ENCODE data around the gene MGAT5B.

Gene MGAT5B

DNA sequence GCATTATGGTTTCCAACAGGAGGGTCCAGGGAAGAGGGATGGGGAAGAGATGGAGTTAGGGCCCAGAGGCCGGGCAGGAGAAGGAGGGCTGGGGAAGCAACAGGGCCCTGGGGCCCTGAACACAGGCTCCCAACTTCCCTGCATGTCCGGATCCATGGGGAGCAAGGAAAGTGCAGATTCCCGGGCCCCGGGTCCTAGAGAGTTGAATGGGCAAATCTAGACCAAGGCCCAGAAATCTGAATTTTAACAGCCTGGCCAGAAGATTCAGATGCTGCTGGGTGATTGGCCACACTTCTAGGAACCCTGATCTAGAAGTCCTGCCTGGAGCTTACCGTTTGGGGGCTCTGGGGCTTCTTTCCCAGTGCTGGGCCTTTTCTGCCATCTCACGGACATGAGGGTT lies 13.2 kb downstream of the MGAT5B start:
- no peak for DNase-seq

DNA sequence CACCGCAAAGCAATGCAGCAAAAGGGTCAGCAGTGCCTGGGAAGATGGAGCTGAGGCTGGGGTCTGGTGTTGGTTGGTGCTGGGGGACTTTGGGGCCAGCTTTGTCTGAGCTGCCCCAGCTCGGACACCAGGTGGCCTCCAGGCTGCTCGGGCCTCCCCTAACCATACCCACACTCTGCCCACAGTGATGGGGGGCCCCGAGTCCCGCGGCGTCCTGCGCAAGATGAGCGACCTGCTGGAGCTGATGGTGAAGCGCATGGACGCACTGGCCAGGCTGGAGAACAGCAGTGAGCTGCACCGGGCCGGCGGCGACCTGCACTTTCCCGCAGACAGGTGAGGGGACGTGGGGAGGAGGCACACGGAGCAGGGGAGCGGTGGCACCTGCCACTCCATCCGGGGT lies 13.8 kb downstream of the MGAT5B start:
- DNase-seq = no peak

DNA sequence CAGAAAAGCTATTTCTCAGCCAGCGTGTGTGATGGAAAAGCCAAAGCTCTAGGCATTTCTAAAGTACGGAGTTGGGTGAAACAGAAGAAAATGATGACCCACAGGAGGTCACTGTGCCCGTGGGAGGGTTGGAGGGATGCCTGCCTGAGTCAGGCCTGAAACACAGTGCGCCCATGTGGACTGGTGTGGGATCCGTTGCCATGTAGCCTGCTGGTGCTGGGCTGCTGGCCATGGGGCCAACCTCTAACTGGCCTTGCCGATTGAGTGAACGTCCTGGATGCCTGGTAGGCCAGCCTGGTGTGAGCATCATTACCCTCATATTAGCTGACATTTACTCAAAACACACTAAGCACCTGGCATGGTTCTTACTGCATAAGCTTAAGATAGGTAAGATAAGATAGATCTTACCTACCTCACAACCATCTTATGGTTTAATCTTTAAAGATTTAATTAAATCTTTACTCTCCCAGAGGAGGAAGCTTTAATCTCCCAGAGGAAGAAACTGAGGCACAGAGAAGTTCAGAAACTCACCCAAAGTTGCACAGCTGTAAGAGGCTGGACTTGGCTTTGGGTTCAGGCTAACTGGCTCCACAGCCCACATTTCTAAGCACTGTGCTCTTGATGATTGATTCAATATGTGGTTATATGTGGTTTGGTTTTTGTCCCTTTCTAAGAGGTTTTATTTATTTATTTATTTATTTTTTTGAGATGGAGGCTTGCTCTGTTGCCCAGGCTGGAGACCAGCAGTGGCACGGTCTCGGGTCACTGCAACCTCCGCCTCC lies 15.7 kb downstream of the MGAT5B start:
- DNase-seq = no peak

DNA sequence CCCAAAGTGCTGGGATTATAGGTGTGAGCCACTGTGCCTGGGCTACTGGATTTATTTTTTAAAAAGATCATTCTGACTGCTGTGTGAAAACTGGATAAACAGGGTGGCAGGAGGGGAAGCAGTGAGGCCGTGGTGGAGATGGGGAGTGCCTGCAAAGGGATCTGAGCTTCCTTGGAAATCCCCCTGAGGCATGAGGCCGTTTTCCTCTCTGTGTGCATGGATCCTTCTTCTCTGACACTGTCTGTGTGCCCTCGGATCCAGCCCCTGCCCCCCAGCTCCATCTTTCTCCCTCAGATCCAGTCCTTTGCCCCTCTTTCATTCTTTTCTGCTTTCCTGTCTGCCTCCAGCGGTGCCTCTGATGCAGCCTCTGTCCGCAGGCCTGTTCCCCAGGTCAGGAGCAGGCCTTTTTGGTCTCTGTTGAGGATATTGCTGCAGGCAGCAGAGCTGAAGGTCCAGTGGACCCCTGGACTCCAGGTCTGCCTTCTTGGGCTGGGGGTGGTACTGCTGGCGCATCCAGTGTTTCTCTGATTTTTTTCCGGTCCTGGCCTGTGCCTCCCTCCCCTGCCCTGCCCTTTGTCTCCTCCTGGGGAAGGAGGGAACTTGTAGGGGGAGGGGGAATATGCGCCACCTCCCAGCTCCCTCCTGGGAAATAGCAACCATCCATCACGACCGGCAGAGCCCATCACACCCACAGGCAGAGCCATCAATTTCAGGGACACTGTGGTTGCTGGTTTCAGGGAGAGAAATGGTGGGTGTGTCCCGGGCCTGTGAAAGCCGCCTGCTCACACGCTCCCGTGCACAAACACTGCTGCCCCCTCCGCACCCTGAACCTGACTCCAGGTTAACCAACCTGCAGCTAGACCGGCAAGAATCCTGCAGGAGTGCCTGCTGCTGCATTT lies 17.0 kb downstream of the MGAT5B start:
- DNase-seq = no peak

DNA sequence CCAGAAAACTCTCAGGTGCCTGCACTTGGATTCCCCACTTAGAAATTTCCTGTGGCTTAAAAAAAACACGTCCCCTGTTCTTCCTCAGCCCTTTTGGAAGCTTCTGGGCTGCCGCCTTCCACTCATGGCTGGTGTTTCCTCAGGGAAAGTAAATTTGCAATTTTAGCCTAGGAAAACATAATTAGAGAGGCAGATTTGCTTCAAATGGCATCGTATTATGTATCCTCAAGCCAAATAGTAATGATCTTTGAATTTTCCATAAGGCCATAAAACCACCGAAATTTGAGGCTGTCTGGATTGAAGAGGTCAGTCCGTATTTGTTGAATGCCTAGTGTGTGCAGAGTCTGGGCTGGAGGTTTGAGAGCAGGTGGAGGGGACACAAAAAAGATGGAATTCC lies 17.7 kb downstream of the MGAT5B start:
- no peak for DNase-seq

DNA sequence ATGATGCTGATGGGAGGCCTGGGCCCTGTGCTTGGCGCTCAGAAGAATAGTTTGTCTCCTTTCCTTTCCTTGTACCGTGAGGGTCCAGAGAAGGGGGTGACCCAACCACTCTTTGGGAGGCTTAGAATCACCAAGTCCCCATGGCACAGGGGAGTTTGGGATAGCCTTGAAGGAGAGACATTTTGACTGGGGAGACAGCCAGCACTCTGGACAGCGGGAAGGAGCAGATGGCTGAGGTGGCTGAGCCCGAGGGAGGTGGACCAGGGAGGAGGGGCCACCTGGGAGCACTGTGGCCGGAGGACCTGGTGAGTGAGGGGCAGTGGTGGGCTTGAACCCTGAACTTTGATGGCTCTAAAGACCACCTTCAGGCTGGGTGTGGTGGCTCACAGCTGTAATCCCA lies 18.2 kb downstream of the MGAT5B start:
- DNase-seq = no peak

DNA sequence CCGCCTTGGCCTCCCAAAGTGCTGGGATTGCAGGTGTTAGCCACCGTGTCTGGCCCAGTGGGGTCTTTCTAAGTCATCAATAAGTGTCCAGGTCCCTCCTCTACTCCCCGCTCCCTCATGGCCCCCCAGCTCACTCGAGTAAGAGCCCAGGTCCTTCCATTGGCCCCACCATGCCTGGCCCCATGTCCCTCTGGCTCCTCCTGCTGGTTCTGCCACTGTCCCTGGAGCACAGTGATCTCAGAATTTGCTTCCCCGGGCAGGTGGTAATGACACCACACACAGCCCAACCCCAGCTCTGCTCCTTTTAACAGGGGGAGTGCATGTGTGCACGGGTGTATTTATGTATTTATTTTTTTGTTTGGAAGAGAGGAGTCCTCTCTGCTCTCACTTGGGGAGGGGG lies 19.6 kb downstream of the MGAT5B start:
- no peak for DNase-seq

DNA sequence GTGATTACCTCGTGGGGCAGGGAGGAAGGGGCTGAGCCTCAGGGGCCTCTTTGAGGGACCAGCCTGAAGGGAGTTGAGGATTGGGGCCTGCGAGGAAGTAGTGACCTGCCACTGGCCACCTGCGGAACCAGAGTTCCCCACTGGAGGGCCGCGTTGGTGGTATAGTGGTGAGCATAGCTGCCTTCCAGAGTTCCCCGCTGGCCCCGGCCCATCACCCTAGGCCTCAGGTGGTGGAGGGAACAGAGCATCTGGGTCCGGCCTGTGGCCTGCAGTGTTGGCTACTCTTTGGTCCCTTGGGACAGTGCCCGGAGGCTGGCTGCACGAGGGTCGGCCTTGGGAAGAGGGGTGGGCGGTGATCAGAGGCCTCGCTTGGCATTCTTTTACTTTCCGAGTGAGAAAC lies 20.5 kb downstream of the MGAT5B start:
- DNase-seq = no peak

DNA sequence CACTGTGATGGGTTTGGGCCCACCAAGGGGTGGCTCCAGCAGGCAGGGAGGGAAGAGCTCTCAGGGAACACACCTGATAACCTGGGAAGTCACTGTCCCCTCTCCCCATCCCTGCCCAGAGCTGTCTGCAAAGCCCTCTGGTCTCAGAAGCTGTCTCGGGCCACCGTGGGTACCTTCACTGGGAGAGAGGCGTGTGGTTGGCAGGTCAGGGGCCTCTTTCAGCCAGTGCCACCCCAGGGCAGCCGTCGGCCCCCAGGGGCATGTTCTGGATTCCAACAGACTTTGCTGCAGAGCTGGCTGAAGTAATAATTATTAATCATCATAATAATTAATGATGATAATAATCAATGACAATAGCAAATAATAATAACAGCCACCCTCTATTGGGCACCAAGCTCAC lies 21.1 kb downstream of the MGAT5B start:
- no peak for DNase-seq

DNA sequence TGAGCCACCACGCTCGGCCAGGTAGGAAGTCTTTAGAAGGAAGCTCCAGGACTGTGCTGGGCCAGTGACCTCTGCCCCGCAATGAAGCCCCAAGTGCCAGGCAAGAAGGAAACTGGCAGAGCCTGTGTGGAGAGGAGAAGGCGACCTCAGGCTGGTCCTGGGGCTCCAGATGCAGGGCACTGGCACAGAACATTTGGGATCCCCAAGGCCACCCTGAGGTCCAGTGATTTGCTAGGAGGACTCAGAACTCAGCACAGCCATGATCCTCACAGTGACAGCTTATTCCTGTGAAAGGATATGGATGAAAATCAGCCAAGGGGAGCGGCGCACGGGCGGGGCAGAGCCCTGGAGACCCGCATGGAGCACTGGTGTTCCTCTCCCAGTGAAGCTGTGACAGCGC lies 24.1 kb downstream of the MGAT5B start:
- DNase-seq = no peak

DNA sequence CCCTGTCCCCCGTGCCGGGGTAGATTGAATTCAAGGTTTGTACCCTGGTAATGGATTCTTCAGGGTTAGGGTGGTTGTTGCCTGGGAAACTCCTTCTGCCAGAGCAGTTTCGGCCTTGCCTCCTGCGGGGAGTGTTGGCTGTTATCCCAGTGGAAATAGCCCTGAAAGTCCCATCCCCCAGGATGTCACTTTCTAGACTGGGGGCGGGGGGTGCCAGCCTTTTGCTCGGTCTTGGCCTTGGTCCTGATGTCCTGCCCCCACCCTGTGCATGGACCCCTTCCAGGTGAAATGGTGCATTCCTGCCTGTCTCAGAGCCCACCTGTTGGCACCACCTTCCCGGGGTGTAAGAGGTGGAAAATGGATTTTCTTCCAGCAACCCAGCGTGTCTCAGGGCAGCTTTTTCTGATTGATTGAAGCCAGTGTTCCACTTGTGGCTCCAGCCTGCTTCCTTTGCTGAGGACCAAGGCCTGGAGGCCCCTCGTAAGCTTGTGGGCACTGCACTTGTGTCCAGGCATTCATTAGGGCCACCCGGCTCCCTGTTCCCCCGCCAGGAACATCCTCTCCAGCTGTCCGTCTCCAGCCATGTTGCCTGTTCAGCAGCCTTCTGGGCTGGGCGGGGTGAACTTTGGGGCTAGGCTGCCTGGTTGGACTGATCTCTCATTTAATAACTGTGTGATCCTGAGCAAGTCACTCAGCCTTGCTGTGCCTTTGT lies 25.6 kb downstream of the MGAT5B start:
- peak; percentile 66 for DNase-seq

DNA sequence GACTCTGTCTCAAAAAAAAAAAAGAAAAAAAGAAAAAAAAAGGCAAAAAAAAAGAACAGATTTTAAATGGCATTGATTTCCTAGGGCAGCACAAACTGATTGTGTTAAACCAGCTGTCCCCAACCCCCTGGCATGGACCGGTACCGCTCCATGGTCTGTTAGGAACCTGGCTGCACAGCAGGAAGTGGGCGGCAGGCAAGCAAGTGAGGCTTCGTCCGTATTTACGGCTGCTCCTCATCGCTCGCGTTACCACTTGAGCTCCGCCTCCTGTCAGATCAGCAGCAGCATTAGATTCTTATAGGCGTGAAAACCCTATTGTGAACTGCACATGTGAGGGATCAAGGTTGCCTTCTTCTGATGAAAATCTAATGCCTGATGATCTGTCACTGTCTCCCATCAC lies 26.6 kb downstream of the MGAT5B start:
- DNase-seq = no peak

DNA sequence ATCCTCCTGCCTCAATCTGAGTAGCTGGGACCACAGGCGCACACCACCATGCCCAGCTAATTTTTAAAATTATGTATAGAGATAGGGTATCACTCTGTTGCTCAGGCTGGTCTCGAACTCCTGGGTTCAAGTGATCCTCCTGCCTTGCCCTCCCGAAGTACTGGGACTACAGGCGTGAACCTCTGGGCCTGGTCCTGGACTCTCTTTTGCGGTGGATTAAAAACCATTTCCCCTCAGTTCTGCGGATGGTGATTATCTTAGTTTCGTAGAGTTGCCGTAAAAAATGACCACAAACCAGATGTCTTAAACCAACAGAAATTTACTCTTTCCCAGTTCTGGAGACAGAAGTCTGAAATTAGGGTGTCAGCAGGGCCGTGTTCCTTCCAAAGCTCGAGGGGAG lies 28.8 kb downstream of the MGAT5B start:
- DNase-seq = no peak

DNA sequence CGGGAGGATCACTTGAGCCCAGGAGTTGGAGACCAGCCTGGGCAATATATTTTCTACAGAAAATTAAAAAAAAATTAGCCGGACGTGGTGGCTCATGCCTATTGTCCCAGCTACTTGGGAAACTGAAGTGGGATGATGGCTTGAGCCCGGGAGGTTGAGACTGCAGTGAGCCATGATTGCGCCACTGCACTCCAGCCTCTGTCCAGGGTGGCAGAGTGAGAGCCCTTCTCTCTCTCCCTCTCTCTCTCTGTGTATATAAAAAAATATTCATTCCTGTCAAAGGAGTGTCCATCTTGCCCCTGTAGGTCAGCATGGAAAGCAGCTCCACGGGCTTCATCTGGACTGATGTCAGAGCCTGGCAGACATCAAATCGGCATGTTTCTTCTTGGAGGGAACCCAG lies 31.2 kb downstream of the MGAT5B start:
- DNase-seq = no peak

DNA sequence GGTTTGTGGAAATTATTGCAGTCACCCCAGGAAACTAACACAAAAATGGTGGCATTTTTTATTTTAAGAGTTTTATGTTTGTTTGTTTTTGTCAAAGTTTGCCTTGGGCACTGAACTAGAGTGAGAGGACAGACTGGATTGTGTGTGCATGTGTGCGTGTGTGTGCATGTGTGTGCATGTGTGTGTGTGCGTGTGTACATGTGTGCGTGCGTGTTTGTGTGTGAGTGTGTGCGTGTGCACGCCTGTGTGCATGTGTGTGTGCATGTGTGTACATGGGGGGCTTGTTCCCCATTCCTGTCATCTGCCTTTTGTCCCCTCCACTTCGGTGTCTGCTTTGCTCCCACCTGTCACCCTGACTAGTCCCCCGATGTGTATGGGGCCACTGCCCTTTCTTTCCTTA lies 32.5 kb downstream of the MGAT5B start:
- DNase-seq = no peak

DNA sequence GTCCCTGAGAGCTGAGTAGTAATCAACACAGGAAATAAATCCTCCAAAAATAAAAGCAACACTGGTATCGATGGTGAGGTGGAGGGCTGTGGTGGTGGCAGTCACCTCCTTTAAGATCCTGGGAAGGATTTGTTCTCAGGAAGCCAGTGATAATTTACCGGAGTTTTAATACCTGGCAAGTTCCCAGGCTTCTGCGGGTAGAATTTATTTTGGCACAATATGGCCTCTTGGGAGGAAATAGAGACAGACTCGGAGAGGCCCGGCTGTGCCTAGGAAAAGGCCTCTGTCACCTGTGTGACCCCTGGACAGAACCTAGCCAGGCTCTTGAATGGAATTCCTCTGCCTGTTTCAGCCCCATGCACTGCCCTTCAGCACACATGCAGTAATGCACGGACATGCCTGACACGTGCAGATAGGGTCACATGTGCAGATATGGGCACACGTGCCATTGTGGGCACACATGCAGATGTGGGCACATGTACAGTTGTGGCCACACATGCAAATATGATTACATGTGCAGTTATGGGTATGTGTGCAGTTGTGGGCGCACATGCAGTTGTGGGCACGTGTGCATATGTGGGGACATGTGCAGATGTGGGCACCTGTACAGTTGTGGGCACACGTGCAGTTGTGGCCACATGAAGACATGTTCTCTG lies 33.5 kb downstream of the MGAT5B start:
- peak; percentile 61 for DNase-seq

DNA sequence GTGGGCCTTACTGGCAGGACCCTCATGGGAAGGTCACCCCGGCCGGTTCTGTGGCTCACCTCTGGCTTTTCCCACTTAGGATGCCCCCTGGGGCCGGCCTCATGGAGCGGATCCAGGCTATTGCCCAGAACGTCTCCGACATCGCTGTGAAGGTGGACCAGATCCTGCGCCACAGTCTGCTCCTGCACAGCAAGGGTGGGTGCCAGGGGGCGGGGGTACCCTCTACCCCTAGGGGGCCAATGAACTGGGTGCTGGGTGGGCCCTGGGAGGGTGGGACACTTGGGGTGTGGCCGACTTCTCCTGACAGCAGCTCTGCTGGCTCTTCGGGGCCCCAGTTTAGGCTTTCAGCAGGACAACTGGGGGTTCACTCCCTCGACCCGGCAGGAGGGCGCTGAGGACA lies 34.3 kb downstream of the MGAT5B start:
- no peak for DNase-seq

DNA sequence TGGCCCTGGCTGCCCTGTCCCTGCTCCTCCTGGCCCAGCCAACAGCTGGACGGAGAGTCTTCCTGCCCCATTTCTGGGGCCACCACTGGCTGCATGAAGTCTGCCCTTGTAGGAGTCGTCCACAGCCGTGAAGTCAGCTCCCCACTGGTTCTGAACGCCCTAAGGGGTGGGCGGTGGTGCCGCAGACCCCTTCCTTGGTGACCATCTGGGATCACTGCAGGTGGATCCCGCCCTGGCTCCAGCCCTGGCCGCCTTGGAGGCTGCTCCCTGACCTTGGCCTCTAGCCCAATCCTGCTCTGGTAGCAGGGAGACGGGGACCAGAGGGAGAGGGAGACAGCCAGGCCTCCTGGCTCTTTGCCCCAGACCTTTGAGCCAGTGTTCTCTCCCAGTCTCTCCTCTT lies 35.4 kb downstream of the MGAT5B start:
- DNase-seq = no peak

DNA sequence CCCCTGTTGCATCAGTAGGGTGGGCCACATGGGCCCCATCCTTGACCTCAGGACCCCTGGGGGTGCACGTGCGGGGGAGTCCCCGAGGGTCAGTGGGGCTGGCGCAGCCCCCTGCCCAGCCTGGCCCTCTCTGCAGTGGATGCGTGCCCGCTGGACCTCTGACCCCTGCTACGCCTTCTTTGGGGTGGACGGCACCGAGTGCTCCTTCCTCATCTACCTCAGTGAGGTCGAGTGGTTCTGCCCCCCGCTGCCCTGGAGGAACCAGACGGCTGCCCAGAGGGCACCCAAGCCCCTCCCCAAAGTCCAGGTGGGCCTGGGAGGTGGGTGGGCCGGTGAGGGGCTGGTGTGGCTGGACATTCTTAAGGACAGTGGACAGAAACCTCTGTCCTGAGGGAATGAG lies 35.9 kb downstream of the MGAT5B start:
- no peak for DNase-seq

DNA sequence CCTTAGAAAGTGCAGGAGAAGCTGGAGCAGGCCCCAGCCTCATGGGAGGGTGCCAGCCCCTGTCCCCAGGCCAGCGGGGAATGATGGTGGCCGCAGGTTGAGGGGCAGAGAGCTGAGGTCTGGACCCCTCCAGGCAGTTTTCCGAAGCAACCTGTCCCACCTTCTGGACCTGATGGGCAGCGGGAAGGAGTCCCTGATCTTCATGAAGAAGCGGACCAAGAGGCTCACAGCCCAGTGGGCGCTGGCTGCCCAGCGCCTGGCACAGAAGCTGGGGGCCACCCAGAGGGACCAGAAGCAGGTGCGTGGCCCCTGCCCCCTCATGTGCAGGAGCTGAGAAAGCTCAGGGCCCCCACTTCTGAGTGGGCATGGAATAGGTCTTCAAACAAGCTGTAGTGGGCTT lies 36.8 kb downstream of the MGAT5B start:
- DNase-seq = no peak

DNA sequence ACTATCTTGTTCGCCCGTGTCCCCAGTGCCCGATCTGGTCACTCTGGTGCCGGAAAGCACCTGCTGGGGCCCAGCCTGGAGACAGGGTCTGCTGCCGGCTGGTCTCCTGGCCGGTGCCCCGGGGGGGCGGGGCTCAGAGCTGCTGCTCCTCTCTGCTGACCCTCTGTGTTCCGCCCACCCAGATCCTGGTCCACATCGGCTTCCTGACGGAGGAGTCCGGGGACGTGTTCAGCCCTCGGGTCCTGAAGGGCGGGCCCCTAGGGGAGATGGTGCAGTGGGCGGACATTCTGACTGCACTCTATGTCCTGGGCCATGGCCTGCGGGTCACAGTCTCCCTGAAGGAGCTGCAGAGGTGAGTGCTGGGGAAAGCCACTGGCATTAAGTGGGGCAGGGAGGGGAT lies 37.6 kb downstream of the MGAT5B start:
- no peak for DNase-seq

DNA sequence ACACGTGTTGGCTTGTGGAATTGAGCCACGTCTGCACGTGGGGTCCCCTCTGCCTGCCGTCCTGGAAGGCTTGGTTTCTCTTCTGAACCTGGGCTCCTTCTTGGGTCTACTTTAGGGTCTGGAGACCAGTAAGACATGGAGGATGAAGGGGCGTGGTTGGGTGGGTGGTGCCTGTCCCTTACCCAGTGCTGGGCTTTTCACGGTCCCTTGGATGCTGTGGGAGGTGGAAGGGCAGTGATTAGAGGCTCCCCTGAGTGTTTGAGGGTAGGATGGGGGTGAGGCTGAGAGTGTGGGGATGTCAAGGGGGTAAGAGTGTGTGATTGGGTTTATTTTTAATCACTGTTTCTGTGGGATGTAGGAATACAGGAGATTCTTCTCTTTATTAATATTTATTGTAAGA lies 38.3 kb downstream of the MGAT5B start:
- DNase-seq = no peak

DNA sequence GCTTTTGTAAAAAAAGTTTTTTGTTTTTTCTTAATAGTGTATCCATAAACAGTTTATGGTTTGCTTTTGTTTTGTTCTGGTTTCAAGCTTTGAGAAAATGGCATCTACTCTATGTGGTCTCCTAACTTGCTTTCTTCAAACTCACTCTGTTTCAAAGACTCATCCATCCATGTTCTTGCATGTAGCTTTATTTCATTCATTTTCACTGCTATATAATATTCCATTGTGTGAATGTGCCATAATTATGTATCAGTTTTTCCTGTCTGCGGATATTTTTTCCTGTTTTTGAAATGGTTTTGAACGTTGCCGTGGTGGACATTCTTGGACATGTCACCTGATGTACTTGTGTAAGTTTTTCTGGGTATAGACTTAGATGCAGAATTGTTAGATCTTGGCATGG lies 39.1 kb downstream of the MGAT5B start:
- no peak for DNase-seq
